ENCODE data around the gene KLHL3.
A peak's percentile ranks its signal among the peaks of the same experiment; 100 is the strongest.
"Not testable (repeated sequence)": the region's sequence is repeated elsewhere in the genome, so short reads cannot be mapped to it uniquely, and the experiment has no call there.

The KLHL3 gene

GRCh38 chr5:137666461-137666850 is 69.4 kb downstream of the KLHL3 start:
- DNase-seq: no peak

- DNase-seq: peak in 3 of 5 donors; percentile 3 to 53 (median 5)
Measured at GRCh38 chr5:137665678-137666460, 70.0 kb downstream of the KLHL3 start.

GRCh38 chr5:137660349-137660817 is 75.5 kb downstream of the KLHL3 start:
- peak; percentile 30 to 74 (median 47) for DNase-seq

- no peak for DNase-seq
Measured at GRCh38 chr5:137659209-137659608, 76.7 kb downstream of the KLHL3 start.

- no peak for DNase-seq
Measured at GRCh38 chr5:137658324-137658723, 77.6 kb downstream of the KLHL3 start.

GRCh38 chr5:137657073-137657472 is 78.8 kb downstream of the KLHL3 start:
- no peak for DNase-seq

GRCh38 chr5:137656558-137656957 is 79.3 kb downstream of the KLHL3 start:
- DNase-seq: no peak

GRCh38 chr5:137651022-137651421 is 84.9 kb downstream of the KLHL3 start:
- DNase-seq: no peak

GRCh38 chr5:137649228-137649935 is 86.5 kb downstream of the KLHL3 start:
- DNase-seq: no peak

GRCh38 chr5:137648361-137648760 is 87.5 kb downstream of the KLHL3 start:
- no peak for DNase-seq

- DNase-seq: no peak
Measured at GRCh38 chr5:137647401-137647800, 88.5 kb downstream of the KLHL3 start.

GRCh38 chr5:137646761-137647160 is 89.1 kb downstream of the KLHL3 start:
- DNase-seq: no peak

- DNase-seq: not testable (repeated sequence)
Measured at GRCh38 chr5:137643081-137643480, 92.8 kb downstream of the KLHL3 start.

- DNase-seq: no peak
Measured at GRCh38 chr5:137642091-137642490, 93.8 kb downstream of the KLHL3 start.

- no peak for DNase-seq
Measured at GRCh38 chr5:137641148-137641547, 94.7 kb downstream of the KLHL3 start.

GRCh38 chr5:137639645-137640044 is 96.2 kb downstream of the KLHL3 start:
- DNase-seq: no peak

- no peak for DNase-seq
Measured at GRCh38 chr5:137638841-137639240, 97.0 kb downstream of the KLHL3 start.

GRCh38 chr5:137636830-137637714 is 98.8 kb downstream of the KLHL3 start:
- no peak for DNase-seq

GRCh38 chr5:137636099-137636498 is 99.8 kb downstream of the KLHL3 start:
- DNase-seq: no peak

GRCh38 chr5:137635521-137635921 is 100.4 kb downstream of the KLHL3 start:
- DNase-seq: no peak

GRCh38 chr5:137633896-137634295 is 102.0 kb downstream of the KLHL3 start:
- no peak for DNase-seq

GRCh38 chr5:137632716-137633115 is 103.2 kb downstream of the KLHL3 start:
- DNase-seq: no peak

- DNase-seq: no peak
Measured at GRCh38 chr5:137631453-137631852, 104.4 kb downstream of the KLHL3 start.
